ENCODE data around the gene CASK.

DNA sequence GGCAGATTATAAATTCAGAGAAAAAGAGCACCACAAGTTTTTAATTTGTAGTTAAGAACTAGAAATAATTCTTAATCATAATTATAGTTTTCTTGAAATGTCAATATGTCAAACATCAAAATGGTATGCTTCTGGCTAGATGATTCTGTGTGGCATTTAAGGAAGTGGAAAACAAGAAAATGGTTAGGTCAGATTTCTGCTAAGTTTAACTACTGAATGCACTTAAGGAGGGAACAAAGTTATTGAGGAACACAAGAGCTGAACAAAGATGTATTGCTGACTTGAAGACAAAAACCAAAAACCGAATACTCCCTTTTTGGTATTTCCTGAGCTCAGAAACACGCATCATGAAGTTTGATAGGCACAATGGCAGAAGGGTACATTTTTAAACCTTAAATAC, 293.3 kb downstream of the CASK start:
- TF ChIP-seq ARNTL (CRISPR knock-in tag; IDR thresholded peaks at IDR 0.05; ENCODE audit: borderline replicate concordance, low read depth), result no peak
- TF ChIP-seq ZFP30 (CRISPR knock-in tag; IDR thresholded peaks at IDR 0.05), result no peak
- TF ChIP-seq TOX (CRISPR knock-in tag; IDR thresholded peaks at IDR 0.05; ENCODE audit: borderline replicate concordance), result no peak
- TF ChIP-seq, protein P1, sequence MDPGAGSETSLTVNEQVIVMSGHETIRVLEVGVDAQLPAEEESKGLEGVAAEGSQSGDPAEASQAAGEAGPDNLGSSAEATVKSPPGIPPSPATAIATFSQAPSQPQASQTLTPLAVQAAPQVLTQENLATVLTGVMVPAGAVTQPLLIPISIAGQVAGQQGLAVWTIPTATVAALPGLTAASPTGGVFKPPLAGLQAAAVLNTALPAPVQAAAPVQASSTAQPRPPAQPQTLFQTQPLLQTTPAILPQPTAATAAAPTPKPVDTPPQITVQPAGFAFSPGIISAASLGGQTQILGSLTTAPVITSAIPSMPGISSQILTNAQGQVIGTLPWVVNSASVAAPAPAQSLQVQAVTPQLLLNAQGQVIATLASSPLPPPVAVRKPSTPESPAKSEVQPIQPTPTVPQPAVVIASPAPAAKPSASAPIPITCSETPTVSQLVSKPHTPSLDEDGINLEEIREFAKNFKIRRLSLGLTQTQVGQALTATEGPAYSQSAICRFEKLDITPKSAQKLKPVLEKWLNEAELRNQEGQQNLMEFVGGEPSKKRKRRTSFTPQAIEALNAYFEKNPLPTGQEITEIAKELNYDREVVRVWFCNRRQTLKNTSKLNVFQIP (CRISPR knock-in tag; IDR thresholded peaks at IDR 0.05; ENCODE audit: borderline replicate concordance, low read depth), result no peak
- no peak for TF ChIP-seq ESRRG (CRISPR knock-in tag; IDR thresholded peaks at IDR 0.05)

Measured in SK-N-SH treated with all-trans-retinoic acid at 6 μM for 48 hours (cell line).